ENCODE data around the gene MBTPS2.
"Not testable (repeated sequence)": the region's sequence is repeated elsewhere in the genome, so short reads cannot be mapped to it uniquely, and the experiment has no call there.

The MBTPS2 gene

DNA sequence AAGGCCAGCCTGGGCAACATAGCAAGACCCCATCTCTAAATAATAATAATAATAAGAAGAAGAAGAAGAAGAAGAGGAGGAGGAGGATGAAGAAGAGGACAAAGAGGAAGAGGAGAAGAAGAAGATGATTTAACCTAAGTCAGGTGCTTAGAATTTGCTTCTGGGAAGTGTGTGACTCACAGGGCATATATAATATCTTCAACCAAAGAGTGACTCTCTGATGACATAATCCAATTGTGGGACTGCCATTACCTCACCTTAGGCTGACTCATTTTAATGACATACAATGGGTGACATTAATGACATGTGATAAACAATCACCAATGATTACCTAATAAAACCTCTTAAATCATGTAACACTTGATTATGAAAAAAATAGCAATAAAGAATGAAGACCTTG lies 32.7 kb upstream of the MBTPS2 start:
- H3K4me3 ChIP-seq (ENCODE audit: low read depth, low read length) = no peak overlapping the region
- TF ChIP-seq CTCF (IDR thresholded peaks at IDR 0.05; ENCODE audit: insufficient read depth, low read depth, low read length, missing control alignments) = no peak
- no peak for DNase-seq (ENCODE audit: low read depth)

GRCh38 chrX:21811832-21812231 lies 27.6 kb upstream of the MBTPS2 start:
- H3K4me3 ChIP-seq (ENCODE audit: low read depth, low read length) = no peak overlapping the region
- no peak for DNase-seq (ENCODE audit: low read depth)
- TF ChIP-seq CTCF (IDR thresholded peaks at IDR 0.05; ENCODE audit: insufficient read depth, low read depth, low read length, missing control alignments) = no peak

DNA sequence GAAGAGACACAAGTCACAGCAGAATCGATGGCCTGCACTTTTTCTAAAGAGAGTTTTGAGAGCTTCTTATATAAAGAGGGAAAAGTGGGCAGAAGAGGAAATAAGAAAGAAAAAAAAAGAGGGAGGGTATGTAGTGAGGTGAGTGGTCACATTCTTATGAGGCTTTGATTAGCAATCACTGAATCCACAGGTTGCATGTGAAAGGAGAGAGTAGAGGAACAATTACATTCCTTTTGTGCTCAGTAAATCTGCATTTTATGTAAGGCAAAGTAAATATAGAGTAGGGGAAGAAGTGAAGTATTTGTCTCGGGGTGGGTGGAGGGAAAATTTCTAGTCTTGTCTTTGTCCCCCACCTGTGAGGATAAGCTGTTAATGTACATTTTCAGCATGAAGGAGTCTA lies 26.8 kb upstream of the MBTPS2 start:
- no peak overlapping the region for H3K4me3 ChIP-seq (ENCODE audit: low read depth, low read length)
- no peak for TF ChIP-seq CTCF (IDR thresholded peaks at IDR 0.05; ENCODE audit: insufficient read depth, low read depth, low read length, missing control alignments)
- no peak for DNase-seq (ENCODE audit: low read depth)

DNA sequence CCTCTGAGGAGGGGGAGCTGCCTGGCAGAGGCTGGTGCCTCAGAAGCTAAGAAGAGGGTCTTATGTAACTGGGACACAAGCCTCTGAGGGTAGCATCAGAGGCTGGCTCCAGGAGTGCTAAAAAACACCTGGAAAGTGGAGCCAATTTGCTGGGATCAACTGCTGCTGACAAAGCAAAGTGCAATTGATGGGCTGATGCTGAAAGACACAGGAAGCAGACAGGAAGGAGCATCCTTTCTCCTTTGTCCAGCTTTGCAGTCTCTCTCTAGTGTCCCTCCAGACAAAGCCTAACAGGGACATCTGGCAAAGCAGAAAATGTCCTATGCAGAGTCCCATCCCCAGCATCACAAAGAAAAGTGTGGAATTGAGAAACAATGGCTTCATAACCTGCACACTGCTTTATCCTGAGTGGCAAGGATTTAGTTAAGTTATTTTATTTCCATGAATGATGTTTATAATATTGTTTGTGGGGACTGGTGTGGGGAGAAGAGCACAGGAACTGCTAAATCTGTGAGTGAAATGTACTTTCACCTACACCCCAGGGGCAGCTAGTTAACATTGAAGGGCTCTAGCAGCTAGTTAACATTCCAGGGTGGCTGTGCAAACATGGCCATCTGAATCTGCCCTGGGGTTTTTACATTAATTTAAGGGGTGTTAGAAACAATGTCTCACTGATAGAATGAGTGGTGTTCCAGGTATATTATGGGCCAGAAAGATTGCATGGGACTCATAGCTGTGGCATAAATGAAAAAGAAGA lies 25.6 kb upstream of the MBTPS2 start:
- no peak for TF ChIP-seq CTCF (IDR thresholded peaks at IDR 0.05; ENCODE audit: insufficient read depth, low read depth, low read length, missing control alignments)
- H3K4me3 ChIP-seq (ENCODE audit: low read depth, low read length) = no peak overlapping the region
- no peak for DNase-seq (ENCODE audit: low read depth)

DNA sequence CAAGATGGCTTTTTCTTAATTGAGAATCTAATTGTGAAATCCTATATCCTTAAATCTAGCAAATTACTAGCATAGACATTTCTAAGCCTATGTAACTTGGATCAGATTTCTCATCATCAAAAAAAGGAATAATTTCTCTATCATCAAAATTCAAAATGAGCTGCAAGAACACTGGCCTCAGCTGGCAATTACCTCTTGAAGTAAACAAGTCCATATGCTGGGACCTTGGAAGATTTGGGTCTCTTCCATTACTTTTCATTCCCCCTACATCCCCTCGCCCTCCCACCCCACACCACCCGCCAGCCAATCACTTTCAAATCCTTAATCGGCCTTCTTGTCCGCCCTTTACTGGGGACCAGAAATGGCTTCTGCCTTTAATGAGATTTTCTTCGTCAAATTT lies 23.3 kb upstream of the MBTPS2 start:
- no peak overlapping the region for H3K4me3 ChIP-seq (ENCODE audit: low read depth, low read length)
- no peak for DNase-seq (ENCODE audit: low read depth)
- TF ChIP-seq CTCF (IDR thresholded peaks at IDR 0.05; ENCODE audit: insufficient read depth, low read depth, low read length, missing control alignments) = no peak

- DNase-seq (ENCODE audit: low read depth); H3K4me3 ChIP-seq (ENCODE audit: low read depth, low read length): not testable (repeated sequence)
Observed at GRCh38 chrX:21820170-21820569, 19.2 kb upstream of the MBTPS2 start.

DNA sequence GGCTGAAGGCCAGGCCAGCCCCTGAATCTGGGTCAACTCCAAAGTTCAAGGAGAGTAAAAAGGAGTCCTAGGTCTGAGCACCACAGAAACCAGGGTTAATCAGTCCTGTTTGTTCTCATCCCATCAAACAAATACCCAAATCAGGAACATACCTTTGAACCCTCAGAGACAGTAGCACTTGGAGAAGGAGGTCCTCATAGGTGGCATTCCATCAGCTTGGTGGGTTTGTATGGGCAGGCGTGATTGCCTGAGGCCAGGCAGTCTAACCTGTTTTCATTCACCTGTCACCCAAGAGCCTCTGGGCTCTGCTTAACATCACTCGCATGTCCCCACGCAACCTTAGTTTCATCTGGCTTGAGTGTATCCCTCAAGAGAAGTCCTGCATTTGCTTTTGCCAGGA lies 17.5 kb upstream of the MBTPS2 start:
- no peak for TF ChIP-seq CTCF (IDR thresholded peaks at IDR 0.05; ENCODE audit: insufficient read depth, low read depth, low read length, missing control alignments)
- DNase-seq (ENCODE audit: low read depth) = no peak
- H3K4me3 ChIP-seq (ENCODE audit: low read depth, low read length) = no peak overlapping the region
